ENCODE data around the gene SCNN1B.

- no peak for TF ChIP-seq CTCF (IDR thresholded peaks at IDR 0.05 in 8 of 11, conservative IDR thresholded peaks at IDR 0.05 in 3 of 11)
- TF ChIP-seq POLR2A (IDR thresholded peaks at IDR 0.05): no peak
These were observed 24.1 kb upstream of the SCNN1B start for GRCh38 chr16:23278031-23278430.

Data from spleen (tissue), 7 donors.